D341Med (cell line): ENCODE data around the gene KLHL29.

Experiments
- DNase-seq: peaks from one replicate; pipeline ENCODE4 v3.0.0; 2012; ENCODE audit warnings: low spot score

KLHL29 gene

GRCh38 chr2:23423062-23423872 lies 38.3 kb downstream of the KLHL29 start:
- no peak for DNase-seq

DNA sequence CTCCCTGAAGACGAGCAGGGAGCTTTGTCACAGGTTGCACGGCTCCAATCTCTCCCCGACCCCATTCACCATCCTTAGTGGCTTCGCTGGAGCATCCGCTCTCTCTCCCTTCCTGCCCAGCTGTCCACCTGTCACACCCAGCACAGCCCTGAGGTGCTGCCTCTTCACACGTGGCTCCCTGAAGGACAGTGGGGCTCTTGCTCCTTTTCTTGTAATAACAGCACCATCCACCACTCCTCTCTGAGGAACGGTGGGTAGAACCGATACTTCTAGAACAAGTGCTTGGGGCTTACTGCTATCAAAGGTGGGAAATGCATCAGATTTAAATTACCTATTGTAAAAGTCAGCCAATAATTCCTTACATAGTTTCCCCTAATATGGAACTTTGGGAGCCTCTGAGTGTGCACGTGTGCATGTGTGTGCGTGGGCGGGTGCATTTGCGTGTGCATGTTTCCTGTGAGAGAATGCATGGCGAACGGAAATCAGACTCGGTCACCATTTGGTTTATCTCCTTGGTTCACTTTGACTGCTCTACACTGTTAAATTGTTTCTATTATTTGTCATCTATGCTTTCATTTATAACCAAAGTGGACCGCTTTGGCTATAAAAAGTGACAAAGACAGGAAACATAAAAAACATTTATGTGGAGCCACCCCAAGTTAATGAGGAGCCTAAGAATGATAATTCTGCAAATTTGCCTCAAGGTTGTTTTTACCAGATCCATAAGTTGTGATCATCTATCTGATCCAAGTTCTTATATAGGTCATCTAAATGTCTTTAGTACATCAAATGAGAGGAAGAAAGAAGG lies 39.1 kb downstream of the KLHL29 start:
- no peak for DNase-seq

GRCh38 chr2:23425338-23425871 lies 40.4 kb downstream of the KLHL29 start:
- DNase-seq: peak; percentile 82

- DNase-seq: no peak
Measured at GRCh38 chr2:23425885-23426262, 40.9 kb downstream of the KLHL29 start.

DNA sequence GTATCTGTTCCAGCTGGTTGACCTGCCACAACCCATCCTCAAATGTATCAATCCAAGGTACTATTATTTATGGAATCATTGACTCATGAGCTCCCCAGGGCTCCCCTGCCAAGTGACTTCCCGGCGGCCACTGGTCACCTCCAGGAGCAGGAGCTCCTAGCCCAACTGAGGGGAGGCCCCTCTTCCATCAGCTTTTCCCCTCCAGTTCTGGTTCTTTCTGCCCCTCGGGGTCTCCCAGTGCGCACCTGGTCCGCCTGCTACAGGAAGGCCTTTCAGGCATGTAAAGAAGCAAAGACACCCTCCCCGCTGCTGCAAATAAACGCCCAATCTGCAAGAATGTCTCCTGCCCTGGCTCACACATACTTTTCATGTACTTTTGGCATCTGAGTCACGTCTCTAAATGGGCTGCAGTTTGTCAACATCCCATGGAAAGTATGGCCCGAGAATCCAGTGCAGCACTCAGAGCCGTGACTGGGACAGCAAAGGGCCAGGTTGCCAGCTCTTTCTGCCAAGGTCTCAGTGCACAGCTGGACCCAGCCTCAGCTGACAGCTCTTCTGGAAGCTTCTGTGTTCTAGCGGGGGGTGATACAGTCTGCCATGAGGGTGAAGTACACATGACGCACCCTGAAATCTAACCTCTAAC lies 41.4 kb downstream of the KLHL29 start:
- no peak for DNase-seq

DNA sequence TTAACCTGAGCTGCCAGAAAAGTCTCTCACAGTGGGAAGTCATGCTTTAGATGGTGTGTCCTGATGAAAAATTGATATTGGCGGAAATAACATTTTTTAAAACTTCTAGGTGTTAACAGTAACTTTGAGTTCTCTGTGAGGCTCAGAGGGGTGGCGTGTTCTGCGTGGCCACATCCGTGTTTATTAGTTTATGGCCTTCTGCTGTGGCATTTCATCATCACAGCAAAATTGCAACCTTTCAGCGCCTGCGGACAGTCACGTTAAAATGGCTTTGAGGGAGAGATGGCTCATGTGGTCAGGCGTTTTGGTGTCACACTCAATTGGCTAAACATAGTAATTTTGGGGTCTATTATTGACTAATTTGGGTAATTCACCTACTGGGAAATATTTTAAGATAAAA lies 42.4 kb downstream of the KLHL29 start:
- DNase-seq: no peak

DNA sequence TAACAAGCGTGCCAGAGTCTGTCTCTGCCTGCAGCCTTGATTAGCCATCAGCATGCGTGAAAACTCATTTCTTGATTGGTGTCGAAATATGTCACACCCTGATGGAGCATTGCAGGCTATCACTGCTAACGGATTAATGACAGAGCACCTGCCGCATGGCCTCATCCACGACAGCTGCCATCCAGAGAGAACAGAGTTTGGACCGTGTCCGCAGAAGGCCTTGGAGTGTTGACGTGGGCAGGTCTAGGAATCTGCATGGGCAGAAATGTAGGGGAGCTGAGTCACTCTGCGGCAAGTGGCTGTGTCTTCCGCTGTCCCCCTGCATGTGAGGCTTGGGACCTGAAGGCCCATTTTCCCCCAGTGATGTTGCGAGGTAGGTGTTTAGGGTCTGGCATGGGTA lies 43.0 kb downstream of the KLHL29 start:
- no peak for DNase-seq

- DNase-seq: no peak
Measured at GRCh38 chr2:23429036-23429435, 44.1 kb downstream of the KLHL29 start.

- DNase-seq: no peak
Measured at GRCh38 chr2:23430263-23430662, 45.3 kb downstream of the KLHL29 start.

GRCh38 chr2:23432531-23432930 lies 47.6 kb downstream of the KLHL29 start:
- no peak for DNase-seq

DNA sequence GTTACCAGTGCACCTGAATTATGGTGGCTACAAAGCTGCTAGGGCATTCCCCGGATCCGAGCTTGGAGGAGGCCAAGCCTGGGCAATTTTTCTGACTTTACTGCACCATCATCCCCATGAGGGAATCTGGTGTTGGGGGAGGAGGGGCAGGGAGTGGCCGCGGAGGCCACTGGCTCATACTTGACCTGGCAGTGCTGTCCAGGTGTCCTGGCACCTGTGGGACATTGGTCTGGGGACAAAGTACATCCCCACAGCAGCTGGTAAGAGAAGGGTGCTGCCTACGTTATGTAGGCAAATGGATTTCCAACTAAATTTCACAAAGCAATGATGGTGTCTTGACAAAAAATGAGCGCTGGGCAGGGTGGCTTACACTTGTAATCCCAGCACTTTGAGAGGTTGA lies 48.3 kb downstream of the KLHL29 start:
- DNase-seq: no peak

GRCh38 chr2:23434721-23435121 lies 49.7 kb downstream of the KLHL29 start:
- DNase-seq: no peak

DNA sequence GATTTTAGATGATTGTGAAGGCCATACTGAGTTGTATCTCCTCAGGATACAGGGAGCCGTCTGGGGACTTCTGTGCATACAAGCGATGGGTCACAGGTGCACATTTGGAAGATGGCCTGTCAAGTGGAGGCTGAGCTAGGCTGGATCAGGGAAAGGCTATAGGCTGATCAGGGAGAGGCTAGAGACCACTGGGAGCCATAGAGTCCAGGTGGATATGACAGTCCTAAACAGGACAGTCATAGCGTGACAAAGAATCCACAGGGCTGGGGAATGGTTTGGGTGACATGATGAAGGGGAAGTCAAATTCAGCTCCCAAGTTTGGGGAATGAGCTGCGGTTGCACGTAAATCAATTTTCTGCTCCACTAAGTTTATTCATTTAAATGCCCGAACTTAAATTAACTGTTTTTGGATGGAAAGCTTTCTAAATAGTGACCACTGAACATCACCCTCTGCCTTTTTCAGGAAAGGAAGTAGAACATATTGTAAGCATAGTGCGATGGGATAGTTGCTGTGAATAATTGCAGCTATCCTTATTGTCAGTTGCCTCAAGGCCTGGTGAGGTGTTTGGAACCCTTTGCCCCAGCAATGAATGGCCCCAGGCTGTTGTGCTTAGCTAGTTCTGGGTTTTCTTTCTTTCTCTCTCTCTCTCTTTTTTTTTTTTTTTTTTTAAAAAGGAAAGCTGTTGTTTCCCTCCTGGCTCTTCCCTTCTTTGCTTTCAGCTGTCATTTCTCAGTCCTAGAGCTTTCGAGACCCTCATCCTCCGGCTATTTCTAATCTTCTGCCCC lies 50.5 kb downstream of the KLHL29 start:
- DNase-seq: no peak

DNA sequence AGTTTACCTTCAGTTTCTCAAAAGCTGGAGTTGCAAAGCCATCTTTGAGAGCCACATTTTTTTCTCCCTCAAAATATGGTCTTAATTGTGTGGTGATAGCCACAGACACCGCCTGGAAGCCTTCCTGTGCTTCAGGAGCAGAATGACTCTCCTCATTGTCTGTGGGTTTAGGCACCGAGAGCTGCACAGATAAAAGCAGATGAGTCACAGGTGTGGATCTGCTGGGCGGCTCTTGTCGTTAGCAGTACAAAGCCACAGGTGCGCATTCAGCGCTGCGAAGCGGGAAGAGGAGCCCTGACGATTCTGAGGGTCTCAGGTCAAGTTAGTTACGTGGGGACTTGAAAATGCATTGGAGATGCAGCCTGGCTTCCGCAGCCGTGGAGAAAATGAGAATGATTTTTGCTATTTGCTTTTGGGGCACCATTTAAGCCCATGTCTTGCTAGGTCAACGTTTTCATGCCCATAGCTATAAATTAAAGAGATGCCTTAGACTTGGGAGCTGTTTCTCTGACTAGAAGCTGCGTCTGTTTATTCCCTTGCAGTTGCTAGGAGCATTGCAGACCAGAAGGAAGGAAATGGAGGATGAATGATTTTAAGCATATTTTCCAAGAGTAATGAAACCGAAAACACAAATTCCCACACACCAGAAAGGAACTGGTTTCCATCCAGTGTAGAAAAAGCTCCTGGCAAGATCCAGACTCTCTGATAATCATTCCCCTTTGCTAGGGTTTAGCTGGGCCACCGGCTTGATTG lies 51.5 kb downstream of the KLHL29 start:
- DNase-seq: no peak

DNA sequence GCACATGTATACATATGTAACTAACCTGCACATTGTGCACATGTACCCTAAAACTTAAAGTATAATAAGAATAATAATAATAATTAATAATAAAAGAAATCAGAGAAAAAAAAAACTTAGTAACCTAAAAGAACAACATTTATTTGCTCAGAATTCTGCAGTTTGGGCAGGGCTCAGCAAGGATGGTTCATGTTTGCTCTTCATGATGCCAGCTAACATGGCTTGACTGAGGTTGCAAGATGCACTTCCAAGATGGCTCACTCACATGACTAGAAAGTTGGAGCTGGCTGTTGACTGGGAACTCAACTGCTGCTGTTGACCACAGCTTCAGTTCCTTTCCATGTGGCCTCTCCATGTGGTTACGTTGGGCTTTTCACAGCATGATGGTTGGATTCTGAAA lies 56.4 kb downstream of the KLHL29 start:
- no peak for DNase-seq

GRCh38 chr2:23445450-23445868 lies 60.5 kb downstream of the KLHL29 start:
- DNase-seq: no peak

- DNase-seq: no peak
Measured at GRCh38 chr2:23446916-23447315, 61.9 kb downstream of the KLHL29 start.

- no peak for DNase-seq
Measured at GRCh38 chr2:23447405-23447804, 62.4 kb downstream of the KLHL29 start.

DNA sequence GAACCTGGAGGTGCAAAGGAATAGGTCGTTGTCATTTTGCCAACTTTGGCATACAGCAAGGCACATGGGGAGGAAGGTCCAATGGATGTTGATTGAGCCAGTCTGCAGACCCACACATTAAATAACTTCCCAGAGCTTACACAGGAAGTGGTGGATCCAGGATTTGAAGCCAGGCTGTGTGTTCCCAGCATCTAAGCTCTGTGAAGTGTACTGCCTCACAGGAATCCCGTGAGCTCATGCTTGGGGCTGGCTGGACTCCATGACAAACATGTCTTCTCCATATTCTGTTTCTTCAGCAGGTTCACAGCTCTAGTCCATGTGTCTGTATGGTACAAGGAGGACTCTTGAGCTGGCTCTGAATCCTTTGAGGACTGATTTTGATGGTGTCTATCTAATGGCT lies 63.9 kb downstream of the KLHL29 start:
- no peak for DNase-seq

DNA sequence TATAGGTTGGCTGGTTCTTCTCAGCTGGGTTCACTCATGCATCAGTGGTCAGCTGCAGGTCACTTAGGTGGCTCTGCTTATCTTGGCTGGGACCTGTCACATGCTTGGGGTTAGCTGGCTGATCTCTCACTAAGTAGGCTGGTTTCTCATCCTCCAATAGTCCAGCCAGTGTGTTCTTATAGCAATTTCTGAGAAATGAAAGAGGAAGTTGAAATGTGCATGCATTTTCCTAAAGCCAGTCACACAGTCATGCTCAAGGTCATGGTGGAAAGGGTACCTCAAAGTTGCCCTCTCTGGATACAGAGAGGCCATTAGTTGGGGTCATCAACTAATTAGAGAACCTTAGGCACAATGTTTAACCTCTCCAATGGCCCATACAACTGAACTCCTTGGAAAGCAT lies 64.4 kb downstream of the KLHL29 start:
- no peak for DNase-seq

- no peak for DNase-seq
Measured at GRCh38 chr2:23449831-23450331, 64.9 kb downstream of the KLHL29 start.
